CD8-positive, alpha-beta memory T cell (primary cell): Measurements from ENCODE around the gene ALDH1B1. TPM values are rescaled to one million over a fixed set of nuclear protein-coding genes. Genes with fewer than 3 reads are reported as not detected.
"Not testable (repeated sequence)": the region's sequence is repeated elsewhere in the genome, so short reads cannot be mapped to it uniquely, and the experiment has no call there.

Experiments used
- CTCF ChIA-PET: fragments of 350-600 bp; sonication (Branson Sonifier 250); formaldehyde crosslinking; loops from one replicate; lab custom pipeline; 2021; ENCODE audit warnings: antibody characterized with exemption; lab: Charles Lee
- POLR2A ChIA-PET: fragments of 350-600 bp; sonication (Branson Sonifier 250); formaldehyde crosslinking; loops from one replicate; lab custom pipeline; 2021; ENCODE audit warnings: antibody characterized with exemption; lab: Charles Lee
- DNase-seq, 5 donors: peaks; one replicate each; pipeline versions ENCODE4 v3.0.0 to v3.0.0-alpha.2; 2020 to 2022; ENCODE audit warnings: mixed read lengths in 1 of 5
- H3K27ac ChIP-seq: one replicate; pipeline ENCODE4 v1.7.0; 2013; ENCODE audit warnings: low read depth, mild to moderate bottlenecking, low read length, moderate library complexity
- H3K27me3 ChIP-seq: 2 replicates; pipeline ENCODE4 v1.7.0; 2013; ENCODE audit warnings: low read length, mild to moderate bottlenecking; ENCODE audit not compliant: insufficient read depth, poor library complexity, severe bottlenecking
- H3K36me3 ChIP-seq: 2 replicates; pipeline ENCODE4 v1.7.0; 2013; ENCODE audit warnings: mild to moderate bottlenecking, low read length, moderate library complexity; ENCODE audit not compliant: insufficient read depth
- H3K4me1 ChIP-seq: 2 replicates; pipeline ENCODE4 v1.7.0; 2013; ENCODE audit warnings: mild to moderate bottlenecking, low read length, moderate library complexity; ENCODE audit not compliant: insufficient read depth
- H3K4me3 ChIP-seq: 2 replicates; pipeline ENCODE4 v1.7.0; 2013; ENCODE audit warnings: mild to moderate bottlenecking, low read length
- H3K9me3 ChIP-seq: 2 replicates; pipeline ENCODE4 v1.7.0; 2013; ENCODE audit warnings: mild to moderate bottlenecking, low read length
- H3K27ac Mint-ChIP-seq, 8 donors: one replicate each; pipeline ENCODE4 v1.8.0; 2020 to 2021; ENCODE audit warnings: mixed read lengths in 8 of 8, mild to moderate bottlenecking in 6 of 8, inconsistent platforms in 3 of 8, moderate library complexity in 3 of 8
- H3K27me3 Mint-ChIP-seq, 2 donors: one replicate each; pipeline ENCODE4 v1.8.0; 2020 to 2021; ENCODE audit warnings: mixed read lengths in 2 of 2, mild to moderate bottlenecking in 1 of 2, moderate library complexity in 1 of 2
- H3K36me3 Mint-ChIP-seq, 3 donors: one replicate each; pipeline ENCODE4 v1.8.0; 2020 to 2021; ENCODE audit warnings: mixed read lengths in 3 of 3, inconsistent platforms in 1 of 3, mild to moderate bottlenecking in 1 of 3
- H3K4me1 Mint-ChIP-seq, 3 donors: one replicate each; pipeline ENCODE4 v1.8.0; 2020 to 2021; ENCODE audit warnings: mixed read lengths in 3 of 3, inconsistent platforms in 1 of 3, mild to moderate bottlenecking in 1 of 3
- H3K4me3 Mint-ChIP-seq, 7 donors: one replicate each; pipeline ENCODE4 v1.8.0; 2020 to 2021; ENCODE audit warnings: mixed read lengths in 7 of 7, mild to moderate bottlenecking in 6 of 7, moderate library complexity in 4 of 7, inconsistent platforms in 2 of 7
- H3K9me3 Mint-ChIP-seq, 5 donors: one replicate each; pipeline ENCODE4 v1.8.0; 2020 to 2022; ENCODE audit warnings: mixed read lengths in 5 of 5, mild to moderate bottlenecking in 3 of 5, moderate library complexity in 2 of 5, inconsistent platforms in 1 of 5
- polyA plus RNA-seq: library from polyadenylated mRNA; unstranded; fragments of 300-500 nt; fragmentation: Illumina TruSeq; gene quantifications from one replicate; pipeline ENCODE4 v1.2.3, GENCODE V29; 2021
- total RNA-seq, 2 experiments: library from RNA; stranded (reverse); gene quantifications; one replicate each; pipeline ENCODE4 v1.2.3, GENCODE V29; 2021

Gene ALDH1B1
- total and polyA plus RNA-seq, 3 experiments from 2014 or later, result 13.9 to 27.6 (median 25.1) TPM

DNA sequence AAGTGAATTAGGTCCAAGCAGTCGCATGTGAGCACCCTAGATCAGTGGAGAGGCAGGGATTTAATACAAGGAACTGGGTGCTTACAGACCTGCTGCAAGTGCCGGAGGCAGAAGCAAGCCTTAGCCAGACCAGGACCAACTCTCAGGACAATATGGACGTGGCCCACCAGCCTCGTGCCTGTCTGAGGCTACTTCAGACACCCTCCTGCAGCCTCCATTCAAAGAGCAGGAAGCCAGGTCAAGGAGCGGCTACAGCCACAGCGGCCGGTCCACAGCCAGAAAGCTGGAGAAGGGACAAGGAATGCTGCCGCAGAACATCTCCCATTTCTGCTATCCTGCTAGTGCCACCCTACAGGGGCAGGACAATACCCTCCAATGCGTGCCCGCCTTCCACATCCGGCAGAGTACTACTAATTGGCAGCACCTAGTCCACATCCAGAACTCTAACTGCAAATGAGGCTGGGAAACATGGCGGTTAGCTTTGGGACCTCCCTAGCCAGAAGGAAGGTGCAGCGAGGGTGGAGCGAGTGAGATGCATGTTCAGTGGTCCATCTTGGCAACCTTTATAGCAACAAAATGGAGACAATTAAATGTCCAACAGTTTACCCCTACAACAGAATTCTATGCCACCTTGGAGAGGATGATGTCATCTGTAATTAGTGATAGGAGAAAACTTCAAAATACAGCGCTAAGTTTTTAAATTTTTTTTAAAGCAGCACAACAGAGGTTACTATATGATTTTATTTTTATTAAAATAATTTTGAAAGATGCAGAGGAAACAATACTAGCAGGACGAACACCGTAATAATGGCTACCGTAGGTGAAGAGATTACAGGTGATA lies 1.0 kb upstream of the ALDH1B1 start:
- ChIA-PET CTCF (no interaction called here), POLR2A (no interaction called here)
- Histone ChIP-seq H3K9me3 (no peaks in the 10 kb centered on the region), H3K4me3 (no peak overlapping the region), H3K4me1 (peaks cover 7% of the 10 kb centered on the region), H3K27me3 (no peaks in the 10 kb centered on the region), H3K36me3 (no peaks in the 10 kb centered on the region), H3K27ac (peak overlapping the region; percentile 79)
- H3K36me3 Mint-ChIP-seq, result peaks cover 5 to 16% (median 10%) of the 10 kb centered on the region in 3 donors
- H3K27me3 Mint-ChIP-seq, result peaks cover 0 to 15% of the 10 kb centered on the region in 2 donors
- peak overlapping the region in 5 of 8 donors; percentile 62 to 94 (median 83) for H3K27ac Mint-ChIP-seq
- peak overlapping the region; percentile 86 to 99 (median 95) for H3K4me3 Mint-ChIP-seq
- H3K4me1 Mint-ChIP-seq, result peaks cover 12 to 17% (median 17%) of the 10 kb centered on the region in 3 donors
- DNase-seq, result no peak
- H3K9me3 Mint-ChIP-seq, result peaks cover 0 to 4% (median 0%) of the 10 kb centered on the region in 5 donors

DNA sequence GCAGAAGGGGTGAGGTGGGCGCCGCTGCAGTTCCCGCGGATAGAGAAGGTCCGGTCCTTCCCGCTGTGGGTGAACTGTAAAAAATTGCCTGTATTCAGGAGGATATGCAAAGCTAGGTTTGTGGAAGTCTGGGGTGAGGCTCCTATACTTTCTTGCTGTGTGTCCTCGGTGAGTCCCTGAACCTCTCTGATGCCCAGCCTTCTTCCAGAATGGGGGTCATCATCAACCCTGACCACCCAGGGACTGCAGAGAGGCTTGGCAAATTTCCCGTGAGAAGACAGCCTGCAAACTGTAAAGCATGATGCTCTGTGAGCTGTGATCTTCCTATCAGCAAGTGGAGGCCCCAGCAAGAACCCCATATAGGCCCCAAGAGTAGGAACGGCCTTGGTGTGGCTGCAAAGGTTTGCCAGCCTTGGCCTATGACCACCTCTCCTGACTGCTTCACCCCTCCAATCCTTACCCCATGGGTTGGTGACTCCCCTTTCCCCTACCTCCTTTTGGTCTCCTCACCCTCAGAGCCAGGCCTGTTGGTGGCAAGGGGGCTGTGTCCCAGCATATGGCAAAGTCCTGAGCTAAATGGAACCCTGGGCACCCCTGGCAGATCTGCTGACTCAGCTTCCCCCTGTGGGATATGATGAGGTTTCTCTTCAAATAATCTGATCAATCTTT lies 760 bp downstream of the ALDH1B1 start:
- peaks cover 7% of the 10 kb centered on the region for H3K4me1 ChIP-seq
- no peaks in the 10 kb centered on the region for H3K27me3 ChIP-seq
- ChIA-PET POLR2A (no interaction called here), CTCF (interaction anchor here (1.0 to 1.2 kb wide), 2 partner anchors 305 to 480 kb away, joined by 3 to 4 read pairs; no protein-coding TSS in a partner anchor)
- Mint-ChIP-seq H3K27me3 (peaks cover 0 to 6% of the 10 kb centered on the region in 2 donors), H3K27ac (peak overlapping the region; percentile 12 to 98 (median 88)), H3K9me3 (peaks cover 0 to 9% (median 1%) of the 10 kb centered on the region in 5 donors), H3K4me3 (peak overlapping the region; percentile 86 to 99 (median 95)), H3K36me3 (peaks cover 14 to 31% (median 23%) of the 10 kb centered on the region in 3 donors), H3K4me1 (peaks cover 17% of the 10 kb centered on the region in 3 donors)
- H3K9me3 ChIP-seq, result no peaks in the 10 kb centered on the region
- no peak for DNase-seq
- peak overlapping the region; percentile 79 for H3K27ac ChIP-seq
- no peaks in the 10 kb centered on the region for H3K36me3 ChIP-seq
- peak overlapping the region; percentile 67 for H3K4me3 ChIP-seq

DNA sequence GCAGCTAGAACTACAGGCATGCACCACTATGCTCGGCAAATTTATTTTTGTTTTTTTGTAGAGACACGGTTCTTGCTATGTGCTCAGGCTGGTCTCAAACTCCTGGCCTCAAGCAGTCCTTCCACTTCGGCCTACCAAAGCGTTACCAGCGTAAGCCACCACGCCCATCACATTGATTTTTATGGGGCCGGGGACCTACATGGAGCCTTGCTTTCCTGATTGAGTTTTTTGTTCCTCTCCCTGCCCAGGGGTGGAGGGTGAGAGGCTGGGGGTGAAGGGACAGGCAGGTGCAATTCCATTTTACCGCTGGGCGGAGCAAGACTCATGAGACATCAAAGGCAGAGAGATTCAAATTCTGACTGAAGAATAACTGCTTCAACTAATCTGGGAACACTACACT lies 1.9 kb downstream of the ALDH1B1 start:
- Histone ChIP-seq H3K9me3 (no peaks in the 10 kb centered on the region), H3K36me3 (no peaks in the 10 kb centered on the region), H3K27ac (no peak overlapping the region), H3K4me3 (no peak overlapping the region), H3K27me3 (no peaks in the 10 kb centered on the region), H3K4me1 (peaks cover 7% of the 10 kb centered on the region)
- ChIA-PET POLR2A (no interaction called here), CTCF (no interaction called here)
- peak overlapping the region in 3 of 7 donors; percentile 21 to 96 (median 89) for H3K4me3 Mint-ChIP-seq
- peaks cover 14 to 36% (median 35%) of the 10 kb centered on the region in 3 donors for H3K36me3 Mint-ChIP-seq
- DNase-seq, result no peak
- H3K4me1 Mint-ChIP-seq, result peaks cover 17% of the 10 kb centered on the region in 3 donors
- H3K27ac Mint-ChIP-seq, result peak overlapping the region in 3 of 8 donors; percentile 2 to 81 (median 49)
- H3K9me3 Mint-ChIP-seq, result peaks cover 0 to 9% (median 1%) of the 10 kb centered on the region in 5 donors
- H3K27me3 Mint-ChIP-seq, result peaks cover 0 to 6% of the 10 kb centered on the region in 2 donors

DNA sequence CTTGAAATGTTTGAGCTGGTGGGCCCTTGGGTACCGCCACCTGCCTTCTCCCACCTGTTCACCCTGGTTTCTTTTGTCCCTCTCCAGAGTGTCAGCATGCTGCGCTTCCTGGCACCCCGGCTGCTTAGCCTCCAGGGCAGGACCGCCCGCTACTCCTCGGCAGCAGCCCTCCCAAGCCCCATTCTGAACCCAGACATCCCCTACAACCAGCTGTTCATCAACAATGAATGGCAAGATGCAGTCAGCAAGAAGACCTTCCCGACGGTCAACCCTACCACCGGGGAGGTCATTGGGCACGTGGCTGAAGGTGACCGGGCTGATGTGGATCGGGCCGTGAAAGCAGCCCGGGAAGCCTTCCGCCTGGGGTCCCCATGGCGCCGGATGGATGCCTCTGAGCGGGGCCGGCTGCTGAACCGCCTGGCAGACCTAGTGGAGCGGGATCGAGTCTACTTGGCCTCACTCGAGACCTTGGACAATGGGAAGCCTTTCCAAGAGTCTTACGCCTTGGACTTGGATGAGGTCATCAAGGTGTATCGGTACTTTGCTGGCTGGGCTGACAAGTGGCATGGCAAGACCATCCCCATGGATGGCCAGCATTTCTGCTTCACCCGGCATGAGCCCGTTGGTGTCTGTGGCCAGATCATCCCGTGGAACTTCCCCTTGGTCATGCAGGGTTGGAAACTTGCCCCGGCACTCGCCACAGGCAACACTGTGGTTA lies 3.3 kb downstream of the ALDH1B1 start:
- peaks cover 0 to 9% (median 1%) of the 10 kb centered on the region in 5 donors for H3K9me3 Mint-ChIP-seq
- peaks cover 14 to 36% (median 36%) of the 10 kb centered on the region in 3 donors for H3K36me3 Mint-ChIP-seq
- H3K36me3 ChIP-seq, result no peaks in the 10 kb centered on the region
- no peak for DNase-seq
- ChIA-PET POLR2A (no interaction called here), CTCF (no interaction called here)
- H3K27ac ChIP-seq, result no peak overlapping the region
- H3K27ac Mint-ChIP-seq, result no peak overlapping the region
- H3K27me3 ChIP-seq, result no peaks in the 10 kb centered on the region
- no peak overlapping the region for H3K4me3 ChIP-seq
- H3K4me1 Mint-ChIP-seq, result peaks cover 17 to 22% (median 20%) of the 10 kb centered on the region in 3 donors
- H3K4me3 Mint-ChIP-seq, result peak overlapping the region in 1 of 7 donors; percentile 96
- peaks cover 0 to 5% of the 10 kb centered on the region in 2 donors for H3K27me3 Mint-ChIP-seq
- no peaks in the 10 kb centered on the region for H3K9me3 ChIP-seq
- H3K4me1 ChIP-seq, result peaks cover 7% of the 10 kb centered on the region

DNA sequence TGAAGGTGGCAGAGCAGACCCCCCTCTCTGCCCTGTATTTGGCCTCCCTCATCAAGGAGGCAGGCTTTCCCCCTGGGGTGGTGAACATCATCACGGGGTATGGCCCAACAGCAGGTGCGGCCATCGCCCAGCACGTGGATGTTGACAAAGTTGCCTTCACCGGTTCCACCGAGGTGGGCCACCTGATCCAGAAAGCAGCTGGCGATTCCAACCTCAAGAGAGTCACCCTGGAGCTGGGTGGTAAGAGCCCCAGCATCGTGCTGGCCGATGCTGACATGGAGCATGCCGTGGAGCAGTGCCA lies 3.8 kb downstream of the ALDH1B1 start:
- Histone ChIP-seq H3K4me3 (no peak overlapping the region), H3K27me3 (no peaks in the 10 kb centered on the region), H3K36me3 (no peaks in the 10 kb centered on the region), H3K9me3 (no peaks in the 10 kb centered on the region), H3K27ac (no peak overlapping the region), H3K4me1 (peaks cover 7% of the 10 kb centered on the region)
- H3K4me1 Mint-ChIP-seq, result peaks cover 17 to 23% (median 20%) of the 10 kb centered on the region in 3 donors
- no peak for DNase-seq
- H3K27ac Mint-ChIP-seq, result no peak overlapping the region
- CTCF ChIA-PET, result no interaction called here
- H3K4me3 Mint-ChIP-seq, result no peak overlapping the region
- H3K9me3 Mint-ChIP-seq, result peaks cover 0 to 9% (median 1%) of the 10 kb centered on the region in 5 donors
- peaks cover 14 to 36% (median 36%) of the 10 kb centered on the region in 3 donors for H3K36me3 Mint-ChIP-seq
- peaks cover 0 to 2% of the 10 kb centered on the region in 2 donors for H3K27me3 Mint-ChIP-seq
- POLR2A ChIA-PET, result no interaction called here

DNA sequence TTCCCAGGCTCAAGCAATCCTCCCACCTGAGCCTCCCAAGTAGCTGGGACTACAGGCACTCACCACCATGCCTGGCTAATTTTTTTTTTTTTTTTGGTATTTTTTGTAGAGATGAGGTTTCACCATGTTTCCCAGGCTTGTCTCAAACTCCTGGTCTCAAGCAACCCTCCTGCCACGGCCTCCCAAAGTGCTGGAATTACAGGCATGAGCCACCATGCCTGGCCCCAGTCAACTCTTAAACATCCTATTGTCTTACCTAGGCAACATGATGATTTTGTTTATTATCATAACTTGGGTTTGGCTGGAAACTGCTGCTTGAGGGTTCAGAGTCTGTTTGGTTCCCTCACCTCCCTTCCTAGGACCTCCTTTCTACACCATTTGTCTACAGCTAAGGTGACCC lies 6.7 kb downstream of the ALDH1B1 start:
- H3K9me3 Mint-ChIP-seq, H3K27me3 ChIP-seq, CTCF ChIA-PET, H3K4me3 ChIP-seq, H3K27ac ChIP-seq, H3K4me1 ChIP-seq, POLR2A ChIA-PET, H3K4me3 Mint-ChIP-seq, H3K9me3 ChIP-seq, H3K36me3 ChIP-seq, DNase-seq, H3K27ac Mint-ChIP-seq: not testable (repeated sequence)
- H3K4me1 Mint-ChIP-seq, result peaks cover 0 to 10% (median 3%) of the 10 kb centered on the region in 3 donors
- H3K36me3 Mint-ChIP-seq, result peaks cover 14 to 36% (median 33%) of the 10 kb centered on the region in 3 donors
- H3K27me3 Mint-ChIP-seq, result peaks cover 10 to 19% of the 10 kb centered on the region in 2 donors

DNA sequence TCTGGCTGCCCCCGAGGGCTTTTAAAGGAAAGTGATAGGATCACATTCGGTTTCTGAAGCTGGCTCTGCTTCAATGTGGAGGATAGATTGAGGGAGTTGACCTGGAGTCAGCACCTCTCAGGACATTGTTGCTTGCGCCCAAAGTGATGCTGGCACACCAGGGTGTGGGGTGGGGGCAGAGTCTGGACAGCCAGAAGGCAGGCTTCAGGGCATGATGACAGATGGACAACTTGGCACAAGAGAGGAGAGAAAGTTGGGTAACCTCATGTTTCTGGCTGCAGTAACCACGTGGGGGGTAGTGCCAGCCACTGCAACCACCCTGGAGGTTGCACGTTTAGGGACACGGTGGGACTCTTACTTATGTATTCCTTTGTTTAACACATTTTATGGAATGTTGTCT lies 9.5 kb downstream of the ALDH1B1 start:
- H3K4me3 ChIP-seq, result no peak overlapping the region
- no peak overlapping the region for H3K27ac Mint-ChIP-seq
- H3K4me1 Mint-ChIP-seq, result peaks cover 0 to 10% (median 3%) of the 10 kb centered on the region in 3 donors
- H3K36me3 ChIP-seq, result no peaks in the 10 kb centered on the region
- peaks cover 6 to 22% (median 15%) of the 10 kb centered on the region in 3 donors for H3K36me3 Mint-ChIP-seq
- H3K27me3 Mint-ChIP-seq, result peaks cover 19 to 38% of the 10 kb centered on the region in 2 donors
- H3K4me1 ChIP-seq, result no peaks in the 10 kb centered on the region
- no peak for DNase-seq
- POLR2A ChIA-PET, result no interaction called here
- no peaks in the 10 kb centered on the region for H3K9me3 ChIP-seq
- H3K9me3 Mint-ChIP-seq, result peaks cover 0 to 3% (median 0%) of the 10 kb centered on the region in 5 donors
- CTCF ChIA-PET, result no interaction called here
- H3K27ac ChIP-seq, result no peak overlapping the region
- H3K27me3 ChIP-seq, result no peaks in the 10 kb centered on the region
- H3K4me3 Mint-ChIP-seq, result no peak overlapping the region
